Activated T-cell treated with anti-CD3 and anti-CD28 coated beads, Interleukin-2, amount 50 U/mL, for 72 hours (primary cell): ENCODE measurements around the gene HDAC9. TPM values are rescaled to one million over a fixed set of nuclear protein-coding genes. Genes with fewer than 3 reads are reported as not detected.

Experiments
- ATAC-seq, 2 donors: fragments of 150-1000 bp; cut with Tn5 transposase; replicated peaks in 1 of 2; 2 replicates each; pipeline ENCODE4 v1.10.0; 2021; ENCODE audit warnings: moderate library complexity in 2 of 2, mild to moderate bottlenecking in 1 of 2
- DNase-seq, 2 donors: peaks; one replicate each; pipeline ENCODE4 v3.0.0; 2021 to 2022; ENCODE audit warnings: mixed read lengths in 1 of 2
- H3K27ac Mint-ChIP-seq: one replicate; pipeline ENCODE4 v1.8.0; 2022; ENCODE audit warnings: mild to moderate bottlenecking, moderate library complexity, mixed read lengths
- H3K27me3 Mint-ChIP-seq: one replicate; pipeline ENCODE4 v1.8.0; 2022; ENCODE audit warnings: low read depth, mixed read lengths
- H3K36me3 Mint-ChIP-seq, 2 donors: one replicate each; pipeline ENCODE4 v1.8.0; 2022; ENCODE audit warnings: mixed read lengths in 2 of 2, mild to moderate bottlenecking in 1 of 2; ENCODE audit not compliant: insufficient read depth in 2 of 2
- H3K4me1 Mint-ChIP-seq: one replicate; pipeline ENCODE4 v1.8.0; 2022; ENCODE audit warnings: low read depth, mixed read lengths
- H3K4me3 Mint-ChIP-seq, 2 donors: one replicate each; pipeline ENCODE4 v1.8.0; 2022; ENCODE audit warnings: mild to moderate bottlenecking in 2 of 2, mixed read lengths in 2 of 2, moderate library complexity in 2 of 2
- H3K9me3 Mint-ChIP-seq, 2 donors: one replicate each; pipeline ENCODE4 v1.8.0; 2022; ENCODE audit warnings: mixed read lengths in 2 of 2
- total RNA-seq, 2 donors: library from RNA; stranded (reverse); gene quantifications; one replicate each; pipeline ENCODE4 v1.2.3, GENCODE V29; 2022

The HDAC9 gene
- total RNA-seq, 2 donors from 2014 or later, result 0.55 to 2.9 TPM

GRCh38 chr7:18693406-18693805 is 197.9 kb downstream of the HDAC9 start:
- ATAC-seq, result no peak
- Mint-ChIP-seq H3K27me3 (no peaks in the 10 kb centered on the region), H3K4me1 (no peaks in the 10 kb centered on the region), H3K4me3 (no peak overlapping the region), H3K27ac (no peak overlapping the region), H3K9me3 (peaks cover 0 to 2% of the 10 kb centered on the region in 2 donors), H3K36me3 (no peaks in the 10 kb centered on the region)
- no peak for DNase-seq

- Mint-ChIP-seq H3K27ac (no peak overlapping the region), H3K36me3 (no peaks in the 10 kb centered on the region)
- DNase-seq, result no peak
These were observed 198.3 kb downstream of the HDAC9 start for GRCh38 chr7:18693816-18694215.

GRCh38 chr7:18694484-18694883 is 198.9 kb downstream of the HDAC9 start:
- Mint-ChIP-seq H3K9me3 (peaks cover 0 to 2% of the 10 kb centered on the region in 2 donors), H3K4me3 (no peak overlapping the region), H3K36me3 (no peaks in the 10 kb centered on the region), H3K27ac (no peak overlapping the region), H3K27me3 (no peaks in the 10 kb centered on the region), H3K4me1 (no peaks in the 10 kb centered on the region)
- DNase-seq (no peak), ATAC-seq (no peak)

More at GRCh38 chr7:18693816-18694215, 198.3 kb downstream of the HDAC9 start:
- ATAC-seq, result no peak
- H3K4me1 Mint-ChIP-seq, result no peaks in the 10 kb centered on the region
- H3K9me3 Mint-ChIP-seq, result peaks cover 0 to 2% of the 10 kb centered on the region in 2 donors
- no peaks in the 10 kb centered on the region for H3K27me3 Mint-ChIP-seq
- H3K4me3 Mint-ChIP-seq, result no peak overlapping the region

GRCh38 chr7:18694911-18695310 is 199.4 kb downstream of the HDAC9 start:
- no peak for DNase-seq
- ATAC-seq, result no peak
- H3K9me3 Mint-ChIP-seq, result peaks cover 0 to 2% of the 10 kb centered on the region in 2 donors
- H3K4me3 Mint-ChIP-seq, result no peak overlapping the region
- H3K27me3 Mint-ChIP-seq, result no peaks in the 10 kb centered on the region
- no peaks in the 10 kb centered on the region for H3K4me1 Mint-ChIP-seq
- no peaks in the 10 kb centered on the region for H3K36me3 Mint-ChIP-seq
- H3K27ac Mint-ChIP-seq, result no peak overlapping the region

GRCh38 chr7:18698258-18698734 is 202.7 kb downstream of the HDAC9 start:
- H3K9me3 Mint-ChIP-seq, result peaks cover 0 to 2% of the 10 kb centered on the region in 2 donors
- DNase-seq (no peak), ATAC-seq (no peak)
- no peaks in the 10 kb centered on the region for H3K27me3 Mint-ChIP-seq
- H3K4me3 Mint-ChIP-seq, result no peak overlapping the region
- H3K27ac Mint-ChIP-seq, result no peak overlapping the region
- H3K4me1 Mint-ChIP-seq, result no peaks in the 10 kb centered on the region
- no peaks in the 10 kb centered on the region for H3K36me3 Mint-ChIP-seq

GRCh38 chr7:18700147-18700546 is 204.6 kb downstream of the HDAC9 start:
- ATAC-seq (no peak), DNase-seq (no peak)
- no peaks in the 10 kb centered on the region for H3K4me1 Mint-ChIP-seq
- no peaks in the 10 kb centered on the region for H3K36me3 Mint-ChIP-seq
- no peak overlapping the region for H3K4me3 Mint-ChIP-seq
- H3K27ac Mint-ChIP-seq, result no peak overlapping the region
- H3K27me3 Mint-ChIP-seq, result no peaks in the 10 kb centered on the region
- H3K9me3 Mint-ChIP-seq, result peaks cover 0 to 2% of the 10 kb centered on the region in 2 donors

GRCh38 chr7:18702071-18702829 is 206.7 kb downstream of the HDAC9 start:
- Mint-ChIP-seq H3K27me3 (no peaks in the 10 kb centered on the region), H3K9me3 (peaks cover 0 to 2% of the 10 kb centered on the region in 2 donors), H3K27ac (no peak overlapping the region), H3K36me3 (no peaks in the 10 kb centered on the region), H3K4me1 (no peaks in the 10 kb centered on the region), H3K4me3 (no peak overlapping the region)
- DNase-seq, result no peak
- no peak for ATAC-seq

GRCh38 chr7:18703685-18704084 is 208.1 kb downstream of the HDAC9 start:
- Mint-ChIP-seq H3K27me3 (no peaks in the 10 kb centered on the region), H3K4me3 (no peak overlapping the region), H3K27ac (no peak overlapping the region), H3K4me1 (no peaks in the 10 kb centered on the region), H3K36me3 (no peaks in the 10 kb centered on the region), H3K9me3 (no peaks in the 10 kb centered on the region)
- no peak for DNase-seq
- no peak for ATAC-seq

- Mint-ChIP-seq H3K4me1 (no peaks in the 10 kb centered on the region), H3K27ac (no peak overlapping the region), H3K27me3 (no peaks in the 10 kb centered on the region), H3K9me3 (no peaks in the 10 kb centered on the region), H3K36me3 (no peaks in the 10 kb centered on the region), H3K4me3 (no peak overlapping the region)
- DNase-seq (no peak), ATAC-seq (no peak)
These were observed 211.1 kb downstream of the HDAC9 start for GRCh38 chr7:18706670-18707069.

GRCh38 chr7:18708204-18708603 is 212.7 kb downstream of the HDAC9 start:
- Mint-ChIP-seq H3K36me3 (no peaks in the 10 kb centered on the region), H3K9me3 (no peaks in the 10 kb centered on the region), H3K4me1 (no peaks in the 10 kb centered on the region), H3K27ac (no peak overlapping the region), H3K4me3 (no peak overlapping the region), H3K27me3 (no peaks in the 10 kb centered on the region)
- no peak for ATAC-seq
- no peak for DNase-seq

- Mint-ChIP-seq H3K9me3 (peaks cover 0 to 2% of the 10 kb centered on the region in 2 donors), H3K27ac (no peak overlapping the region), H3K27me3 (no peaks in the 10 kb centered on the region), H3K4me3 (no peak overlapping the region), H3K4me1 (no peaks in the 10 kb centered on the region), H3K36me3 (no peaks in the 10 kb centered on the region)
- ATAC-seq (no peak), DNase-seq (no peak)
These were observed 220.4 kb downstream of the HDAC9 start for GRCh38 chr7:18715988-18716387.

- Mint-ChIP-seq H3K4me1 (no peaks in the 10 kb centered on the region), H3K4me3 (no peak overlapping the region), H3K27ac (no peak overlapping the region), H3K27me3 (no peaks in the 10 kb centered on the region), H3K36me3 (no peaks in the 10 kb centered on the region), H3K9me3 (no peaks in the 10 kb centered on the region)
- no peak for ATAC-seq
- DNase-seq, result no peak
These were observed 225.9 kb downstream of the HDAC9 start for GRCh38 chr7:18721429-18721828.

- H3K9me3 Mint-ChIP-seq, result no peaks in the 10 kb centered on the region
- no peak overlapping the region for H3K4me3 Mint-ChIP-seq
- no peaks in the 10 kb centered on the region for H3K36me3 Mint-ChIP-seq
- ATAC-seq (no peak), DNase-seq (no peak)
- no peaks in the 10 kb centered on the region for H3K27me3 Mint-ChIP-seq
- no peaks in the 10 kb centered on the region for H3K4me1 Mint-ChIP-seq
- no peak overlapping the region for H3K27ac Mint-ChIP-seq
These were observed 228.8 kb downstream of the HDAC9 start for GRCh38 chr7:18724318-18724717.
